Motor neuron (in vitro differentiated cells): ENCODE measurements around the gene GATAD2B. TPM values are rescaled to one million over a fixed set of nuclear protein-coding genes. Genes with fewer than 3 reads are reported as not detected.

ENCODE experiments used
- ATAC-seq, 8 experiments: fragments of 200-7000 bp; cut with Tn5 transposase; replicated peaks in 6 of 8; 2 replicates each; pipeline ENCODE4 v1.8.0; 2021; ENCODE audit warnings: mild to moderate bottlenecking in 8 of 8, moderate library complexity in 8 of 8
- H3K27ac ChIP-seq, 2 donors: fragments of 250-450 bp; sonication (Bioruptor Pico); 2 replicates each; pipeline ENCODE4 v1.9.0; 2021; ENCODE audit warnings: antibody characterized with exemption in 2 of 2, mild to moderate bottlenecking in 2 of 2, moderate library complexity in 1 of 2
- H3K4me1 ChIP-seq, 2 donors: fragments of 250-450 bp; sonication (Bioruptor Pico); replicated peaks in 1 of 2; 2 replicates each; pipeline ENCODE4 v1.6.1; 2021; ENCODE audit warnings: antibody characterized with exemption in 2 of 2, mild to moderate bottlenecking in 2 of 2, moderate library complexity in 1 of 2
- H3K4me3 ChIP-seq, 5 donors: fragments of 250-450 bp; sonication (Bioruptor Pico); 2 replicates each; pipeline ENCODE4 v1.9.0; 2021; ENCODE audit warnings: antibody characterized with exemption in 5 of 5, mild to moderate bottlenecking in 5 of 5, moderate library complexity in 4 of 5
- WGBS, 10 experiments: fragments of 450-650 bp; shearing (Covaris generic); methylation state at CpG; one replicate each; pipeline ENCODE4 v1.0.0; 2022; 5-methylcytosine and 5-hydroxymethylcytosine counted together
- in situ Hi-C, 9 experiments: fragments of 400-800 bp; cut with MboI; loops; one replicate each; pipeline ENCODE4 v1.15.0; 2021; ENCODE audit warnings: low sequenced_read_pairs in 9 of 9, low pct_unique_long_range_greater_than_20kb in 2 of 9; ENCODE audit not compliant: unreplicated experiment in 9 of 9
- total RNA-seq, 8 experiments: library from RNA; unstranded; fragments of 300-600 nt; gene quantifications; 2 replicates each; pipeline versions ENCODE4 v1.2.3 to v1.2.4, GENCODE V29; 2022

The GATAD2B gene
- total RNA-seq, 8 experiments from 2014 or later: 6.6 to 36.5 (median 23.7) TPM

DNA sequence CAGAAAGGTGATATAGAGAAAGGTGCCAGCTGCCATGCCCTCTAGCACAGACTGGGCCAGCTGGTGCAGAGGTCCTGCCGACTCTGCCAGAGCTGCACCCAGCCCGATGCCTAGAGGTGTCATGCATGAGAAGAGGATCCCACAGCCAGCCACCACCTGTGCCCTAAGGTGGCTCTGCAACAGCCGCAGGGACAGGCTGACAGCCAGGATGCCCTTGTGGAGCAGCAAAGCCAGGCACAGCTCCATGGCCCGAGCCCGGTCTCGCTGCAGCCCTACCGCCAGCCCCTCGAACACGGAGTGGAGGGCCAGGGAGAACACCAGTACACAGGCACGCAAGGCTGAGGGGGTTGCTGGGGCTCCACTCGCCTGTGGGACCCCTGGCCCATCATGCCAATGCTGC is 37.4 kb upstream of the GATAD2B start:
- in situ Hi-C loops: loop anchor here in 1 of 9 experiments (25.0 kb wide), 1 partner anchor 298 kb away; the partner anchor contains the start of genes ILF2 and SNAPIN

DNA sequence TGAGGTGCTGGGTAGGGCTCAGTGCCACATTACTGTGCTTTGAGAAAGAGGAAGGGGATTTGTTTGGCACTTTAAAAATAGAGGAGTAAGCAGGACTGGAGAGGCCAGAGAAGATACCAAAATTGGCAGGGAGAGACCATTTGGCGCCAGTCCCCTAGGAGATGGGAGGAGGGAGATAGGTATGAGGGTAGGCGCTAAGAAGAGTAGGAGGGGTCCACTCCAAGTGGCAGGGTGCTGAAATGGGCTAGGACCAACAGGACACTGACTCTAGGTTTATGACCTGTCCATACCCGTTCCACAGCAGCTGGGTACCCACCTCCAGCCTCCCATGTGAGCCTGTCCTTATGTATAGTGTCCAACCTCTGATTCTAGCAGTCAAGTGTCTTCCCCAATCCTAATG is 36.7 kb upstream of the GATAD2B start:
- in situ Hi-C loops: loop anchor here in 1 of 9 experiments (25.0 kb wide), 1 partner anchor 297 kb away; the partner anchor contains the start of genes ILF2 and SNAPIN
- no peak for ATAC-seq
- Histone ChIP-seq H3K4me3 (no peak overlapping the region), H3K27ac (no peak overlapping the region), H3K4me1 (peaks cover 35 to 37% of the 10 kb centered on the region in 2 donors)
- 63 to 100% (median 89%) methylated on average over 1 to 3 of the region's 3 CpGs; no CpG with 5 or more reads in 4 of the 10 experiments for WGBS, 10 experiments

More for the DNA sequence above, 37.4 kb upstream of the GATAD2B start:
- peaks cover 38 to 40% of the 10 kb centered on the region in 2 donors for H3K4me1 ChIP-seq
- ATAC-seq: no peak
- no peak overlapping the region for H3K4me3 ChIP-seq
- 93 to 100% (median 96%) methylated on average over 1 to 8 of the region's 11 CpGs; no CpG with 5 or more reads in 6 of the 10 experiments for WGBS, 10 experiments
- H3K27ac ChIP-seq: no peak overlapping the region

DNA sequence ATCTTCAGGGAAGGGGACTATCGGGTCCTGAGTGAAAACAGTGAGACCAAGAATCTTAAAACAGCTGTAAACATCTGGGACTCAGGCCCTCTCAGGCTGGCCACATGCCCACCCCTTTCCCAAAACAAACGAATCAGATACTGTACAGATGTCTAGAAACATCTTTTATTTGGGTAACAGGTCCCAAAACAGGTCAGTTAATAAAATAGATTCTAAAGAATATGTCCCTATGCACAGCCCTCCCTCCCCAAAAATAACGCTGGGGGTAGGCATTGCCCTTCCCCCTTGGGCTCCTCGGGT is 36.1 kb upstream of the GATAD2B start:
- no peak overlapping the region for H3K27ac ChIP-seq
- in situ Hi-C loops: loop anchor here in 1 of 9 experiments (25.0 kb wide), 1 partner anchor 297 kb away; the partner anchor contains the start of genes ILF2 and SNAPIN
- H3K4me1 ChIP-seq: peaks cover 32 to 34% of the 10 kb centered on the region in 2 donors
- peak overlapping the region in 4 of 5 donors; percentile 71 to 98 (median 84) for H3K4me3 ChIP-seq
- no peak for ATAC-seq
- 0 to 83% (median 38%) methylated on average over 1 to 4 of the region's 4 CpGs; no CpG with 5 or more reads in 2 of the 10 experiments for WGBS, 10 experiments

DNA sequence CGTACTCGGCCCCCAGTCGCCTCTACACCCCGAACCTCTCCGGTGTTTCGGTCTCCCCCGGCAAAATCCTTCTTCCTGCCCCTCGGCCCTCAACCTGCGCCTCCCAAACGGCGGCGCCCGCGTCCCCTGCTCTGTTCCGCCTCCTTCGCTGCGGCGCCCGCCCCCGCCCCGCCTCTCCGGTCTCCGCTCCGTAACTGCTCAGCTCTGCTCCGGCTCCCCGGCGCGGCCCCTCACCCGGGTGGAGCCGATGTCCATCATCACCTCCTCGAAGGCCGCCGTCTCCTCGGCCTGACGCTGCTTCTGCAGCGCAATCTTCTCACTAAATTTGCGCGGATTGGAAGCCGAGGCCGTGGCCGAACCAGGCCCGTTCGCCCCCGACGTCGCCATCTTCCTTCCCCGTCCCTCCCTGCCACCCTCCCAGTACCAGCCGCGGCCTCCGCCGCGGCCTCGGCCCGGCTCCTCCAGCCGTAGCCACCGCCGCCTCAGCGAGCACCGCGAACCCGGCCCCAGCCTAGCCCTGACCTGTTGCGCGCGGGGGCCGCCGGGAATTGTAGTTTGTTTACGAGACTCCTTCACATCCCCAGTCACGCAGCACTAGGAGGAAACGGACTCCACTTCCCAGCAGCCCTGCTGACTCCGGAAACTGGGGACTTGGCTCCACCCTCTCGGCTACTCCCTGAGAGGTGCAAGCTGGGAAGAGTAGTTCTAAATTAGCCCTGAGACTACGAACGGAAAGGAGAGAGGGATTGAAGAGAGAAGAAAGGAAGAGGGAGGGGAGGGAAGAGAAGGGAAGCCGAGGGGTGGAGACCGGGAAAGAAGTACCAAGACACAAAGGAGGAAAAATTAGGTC is 35.6 kb upstream of the GATAD2B start, which contains the start of gene CRTC2:
CRTC2 (minus strand) TSS at position 502 of the 850 bp plus-strand sequence; CDS start at position 387, 115 bp downstream.
- peak within 1 kb of the TSS; percentile 87 to 88 for H3K27ac ChIP-seq
- ATAC-seq: peak; percentile 75 to 89 (median 87)
- H3K4me3 ChIP-seq: peak within 1 kb of the TSS; percentile 71 to 98 (median 90)
- in situ Hi-C loops: loop anchor here in 1 of 9 experiments (25.0 kb wide), 1 partner anchor 296 kb away; the partner anchor contains the start of genes ILF2 and SNAPIN
- 0% methylated on average over 1 to 20 of the region's 75 CpGs; no CpG with 5 or more reads in 5 of the 10 experiments for WGBS, 10 experiments
- H3K4me1 ChIP-seq: peaks cover 32 to 34% of the 10 kb centered on the region in 2 donors

DNA sequence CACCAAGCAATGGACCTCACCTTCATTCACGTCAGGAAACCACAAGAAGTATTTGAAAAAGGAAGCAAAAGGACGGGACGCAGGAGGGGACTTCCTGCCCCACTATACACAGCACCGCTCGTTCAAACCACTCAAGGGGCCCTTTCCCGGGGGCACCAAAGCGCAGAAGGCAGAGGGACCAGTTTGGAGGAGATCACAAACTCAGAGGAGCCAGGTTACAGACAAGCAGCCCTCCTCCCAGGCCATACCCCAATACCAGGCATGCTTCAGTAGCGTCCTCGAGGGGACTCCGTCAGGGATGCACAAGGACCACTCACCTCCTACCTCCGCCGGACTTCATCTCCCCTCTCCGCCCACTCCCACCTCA is 35.0 kb upstream of the GATAD2B start:
- Histone ChIP-seq H3K4me3 (peak overlapping the region; percentile 71 to 98 (median 90)), H3K4me1 (peaks cover 31 to 33% of the 10 kb centered on the region in 2 donors), H3K27ac (peak overlapping the region; percentile 87 to 88)
- in situ Hi-C loops: loop anchor here in 1 of 9 experiments (25.0 kb wide), 1 partner anchor 295 kb away; the partner anchor contains the start of genes ILF2 and SNAPIN
- ATAC-seq: peak; percentile 1 to 8 (median 2)
- WGBS, 10 experiments: 0 to 8% (median 0%) methylated on average over 1 to 6 of the region's 13 CpGs; no CpG with 5 or more reads in 3 of the 10 experiments

DNA sequence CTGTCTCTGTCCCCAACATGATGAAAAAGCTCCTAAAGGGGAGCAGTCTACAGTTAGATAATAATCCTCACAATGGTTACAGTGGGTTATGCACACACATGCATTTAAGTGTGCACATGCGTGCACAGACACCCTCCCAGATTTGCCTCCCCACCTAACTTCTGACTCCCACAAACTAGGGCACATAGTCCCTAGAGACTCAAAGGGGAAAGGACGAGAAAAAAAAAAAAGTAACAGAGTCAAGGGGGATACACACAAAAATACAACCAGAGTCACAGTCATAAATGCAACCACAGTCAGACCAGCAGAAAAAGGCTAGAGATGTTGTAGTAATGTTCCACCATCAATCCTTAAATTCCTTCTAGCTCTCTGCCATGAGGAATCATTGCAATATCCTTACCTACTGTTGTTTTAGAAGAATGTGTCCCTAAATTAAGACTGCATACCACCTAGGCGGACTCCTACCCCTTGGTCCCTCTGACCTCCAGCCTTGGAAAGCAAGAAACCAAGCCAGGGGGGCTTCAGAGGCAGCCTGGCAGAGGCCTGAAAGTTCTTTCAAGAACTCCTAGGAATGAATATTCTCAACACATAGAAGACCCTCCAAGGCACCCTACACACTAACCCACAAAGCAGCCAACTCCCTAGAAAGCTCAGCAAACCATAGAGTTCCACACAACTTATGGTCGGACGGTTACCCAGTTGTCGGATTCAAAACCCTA is 34.4 kb upstream of the GATAD2B start:
- H3K4me3 ChIP-seq: peak overlapping the region; percentile 71 to 98 (median 90)
- WGBS, 10 experiments: 3 to 100% (median 40%) methylated on average over 1 to 6 of the region's 6 CpGs
- H3K4me1 ChIP-seq: peaks cover 26 to 27% of the 10 kb centered on the region in 2 donors
- peak overlapping the region in 1 of 2 donors; percentile 87 for H3K27ac ChIP-seq
- in situ Hi-C loops: loop anchor here in 1 of 9 experiments (25.0 kb wide), 1 partner anchor 295 kb away; the partner anchor contains the start of genes ILF2 and SNAPIN
- no peak for ATAC-seq

DNA sequence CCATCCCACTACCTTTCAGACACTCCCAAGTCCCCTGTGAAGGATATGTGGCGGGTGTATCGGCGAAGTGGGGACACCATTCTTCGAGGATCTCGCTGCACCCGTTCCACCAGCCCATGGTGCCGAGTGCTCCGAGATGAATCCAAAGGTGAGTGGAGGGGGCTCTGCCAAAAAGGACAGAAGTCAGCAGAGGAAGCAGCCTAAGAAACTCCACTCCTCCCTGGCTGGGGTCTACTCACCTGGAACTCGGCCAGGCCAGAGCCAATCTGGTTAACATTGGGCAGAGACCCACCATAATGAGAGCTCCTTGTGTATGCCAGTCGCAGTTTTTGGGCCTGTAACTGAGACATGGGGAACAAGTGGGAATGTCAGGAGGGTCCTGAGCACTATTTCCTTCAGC is 32.1 kb upstream of the GATAD2B start:
- no peak overlapping the region for H3K27ac ChIP-seq
- no peak for ATAC-seq
- WGBS, 10 experiments: 80 to 100% (median 96%) methylated on average over 1 to 7 of the region's 10 CpGs; no CpG with 5 or more reads in 4 of the 10 experiments
- peaks cover 18 to 21% of the 10 kb centered on the region in 2 donors for H3K4me1 ChIP-seq
- H3K4me3 ChIP-seq: no peak overlapping the region
- in situ Hi-C loops: loop anchor here in 1 of 9 experiments (25.0 kb wide), 1 partner anchor 293 kb away; the partner anchor contains the start of genes ILF2 and SNAPIN

DNA sequence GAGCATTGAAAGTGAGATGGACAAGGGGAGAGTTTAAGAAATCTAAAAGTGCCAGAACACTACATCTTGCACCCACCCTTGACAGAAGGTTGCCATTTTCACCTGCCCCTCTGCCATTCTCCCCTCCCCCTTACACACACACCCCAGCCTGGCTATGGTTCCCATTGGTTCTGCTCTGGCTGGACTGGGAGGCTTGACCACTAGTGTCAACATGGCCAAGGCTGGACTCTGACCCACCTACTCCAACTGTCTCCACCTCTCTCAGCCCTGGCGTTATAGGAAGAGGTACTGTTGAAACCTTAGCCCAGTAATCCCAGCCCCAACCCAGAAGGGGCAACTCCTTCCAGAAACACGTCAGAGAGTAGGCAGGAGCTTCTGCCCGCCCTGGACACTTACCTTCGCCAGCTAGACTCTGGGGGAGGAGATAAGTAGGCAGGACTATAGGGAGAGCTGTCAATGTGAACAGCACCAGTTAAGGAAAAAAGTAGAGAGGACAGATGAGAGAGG is 31.1 kb upstream of the GATAD2B start:
- no peak overlapping the region for H3K4me3 ChIP-seq
- no peak overlapping the region for H3K27ac ChIP-seq
- peaks cover 16 to 19% of the 10 kb centered on the region in 2 donors for H3K4me1 ChIP-seq
- 55 to 100% (median 84%) methylated on average over 2 to 4 of the region's 4 CpGs; no CpG with 5 or more reads in 2 of the 10 experiments for WGBS, 10 experiments
- in situ Hi-C loops: loop anchor here in 1 of 9 experiments (25.0 kb wide), 1 partner anchor 292 kb away; the partner anchor contains the start of genes ILF2 and SNAPIN
- ATAC-seq: no peak

DNA sequence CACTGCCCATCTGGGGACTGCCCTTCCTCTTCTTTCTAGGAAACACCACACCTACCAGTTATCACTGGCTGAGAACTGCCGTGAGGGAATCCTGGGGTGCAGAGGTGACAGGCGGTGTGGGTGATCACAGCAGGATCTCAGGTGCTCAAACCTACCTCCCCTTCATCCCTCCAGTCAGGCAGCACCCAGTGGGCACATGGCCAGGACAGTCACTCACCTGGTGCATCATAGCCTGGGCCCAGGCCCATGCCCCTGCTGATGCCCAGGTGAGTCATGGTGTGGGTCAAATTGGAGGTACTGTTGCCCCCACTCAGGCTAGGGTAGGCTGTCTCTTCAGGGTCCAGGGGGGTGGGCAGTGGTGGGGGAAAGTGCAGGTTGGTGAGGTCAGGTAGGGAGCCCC is 29.0 kb upstream of the GATAD2B start:
- 100% methylated on average over 1 to 2 of the region's 2 CpGs; no CpG with 5 or more reads in 6 of the 10 experiments for WGBS, 10 experiments
- ATAC-seq: no peak
- in situ Hi-C loops: loop anchor here in 1 of 9 experiments (25.0 kb wide), 1 partner anchor 290 kb away; the partner anchor contains the start of genes ILF2 and SNAPIN
- Histone ChIP-seq H3K27ac (no peak overlapping the region), H3K4me3 (no peak overlapping the region), H3K4me1 (peaks cover 8 to 10% of the 10 kb centered on the region in 2 donors)

DNA sequence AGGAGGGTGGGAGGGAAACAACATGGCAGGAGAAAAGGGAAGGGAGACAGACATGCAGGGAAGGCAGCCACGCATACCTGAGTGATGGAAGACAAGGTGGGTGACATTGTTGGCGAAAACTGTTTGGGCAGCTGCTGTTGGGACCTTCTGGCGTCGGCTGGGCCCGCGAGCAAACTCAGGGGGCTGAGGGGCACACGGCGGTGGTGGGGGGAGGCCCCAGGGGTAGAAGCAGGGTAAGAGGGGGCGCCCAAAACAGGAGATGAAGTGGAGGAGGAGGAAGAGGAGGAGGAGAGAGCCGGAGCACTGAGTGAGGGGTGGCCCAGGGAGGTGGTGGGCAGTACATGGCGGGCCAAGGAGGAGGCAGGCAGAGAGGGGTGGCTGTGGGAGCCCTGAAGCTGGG is 28.4 kb upstream of the GATAD2B start:
- WGBS, 10 experiments: 90 to 100% (median 100%) methylated on average over 1 of the region's 11 CpGs; no CpG with 5 or more reads in 6 of the 10 experiments
- in situ Hi-C loops: loop anchor here in 1 of 9 experiments (25.0 kb wide), 1 partner anchor 289 kb away; the partner anchor contains the start of genes ILF2 and SNAPIN

DNA sequence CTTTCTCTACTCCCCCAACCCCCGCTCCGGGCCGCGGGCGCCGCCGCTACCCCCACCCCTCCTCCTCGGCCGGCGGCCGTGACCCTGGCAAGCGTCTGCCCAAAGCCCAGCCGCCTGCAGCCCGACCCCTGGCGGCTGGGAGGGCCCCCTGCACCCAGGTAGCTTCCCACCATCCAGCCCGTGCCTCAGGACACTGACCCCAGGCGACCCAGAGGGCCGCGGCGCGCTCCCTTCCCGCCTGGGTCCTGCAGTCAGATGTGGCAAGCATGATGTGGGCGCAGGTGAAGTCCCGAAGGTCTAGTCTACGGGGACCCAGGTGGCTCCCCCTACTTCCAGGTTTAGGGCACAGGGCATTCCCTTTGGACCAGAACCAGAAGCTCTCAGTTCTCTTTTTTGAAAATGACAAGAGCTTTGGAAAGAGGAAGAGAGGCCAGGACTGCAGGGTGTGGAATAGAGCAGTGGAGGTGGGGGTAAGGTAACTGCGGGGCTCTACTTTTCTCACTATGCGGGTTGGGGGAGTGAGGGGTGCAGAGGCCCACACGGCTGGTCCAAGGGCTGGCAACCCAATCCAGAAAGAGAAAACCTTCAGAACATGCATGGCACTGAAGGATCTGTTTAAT is 24.0 kb upstream of the GATAD2B start, which contains the start of gene DENND4B:
DENND4B (minus strand) TSS at position 97 of the 620 bp plus-strand sequence. CDS start 2,344 bp downstream, outside the sequence.
- in situ Hi-C loops: loop anchor here in 2 of 9 experiments (25.0 kb wide), 1 partner anchor 134 kb away; no protein-coding TSS in a partner anchor

More for the DNA sequence above, 28.4 kb upstream of the GATAD2B start:
- no peak for ATAC-seq
- peaks cover 4% of the 10 kb centered on the region in 2 donors for H3K4me1 ChIP-seq
- H3K27ac ChIP-seq: no peak overlapping the region
- H3K4me3 ChIP-seq: no peak overlapping the region

More for the DNA sequence above, 24.0 kb upstream of the GATAD2B start, which contains the start of gene DENND4B:
- Histone ChIP-seq H3K27ac (peak within 1 kb of the TSS; percentile 44 to 73), H3K4me1 (peaks cover 7 to 9% of the 10 kb centered on the region in 2 donors), H3K4me3 (peak within 1 kb of the TSS; percentile 71 to 94 (median 91))
- WGBS, 10 experiments: 0 to 38% (median 10%) methylated on average over 1 to 7 of the region's 28 CpGs; no CpG with 5 or more reads in 6 of the 10 experiments
- peak; percentile 68 to 88 (median 86) for ATAC-seq
